Rectal smooth muscle tissue (tissue), 1 donor: ENCODE data around the gene CTIF.

Experiments used
- H3K27ac ChIP-seq: one replicate; pipeline ENCODE4 v1.7.0; 2013; ENCODE audit warnings: low read depth, low read length, inconsistent platforms
- H3K27me3 ChIP-seq: one replicate; pipeline ENCODE4 v1.7.0; 2013; ENCODE audit warnings: low read length; ENCODE audit not compliant: control insufficient read depth, insufficient read depth
- H3K36me3 ChIP-seq: one replicate; pipeline ENCODE4 v1.7.0; 2013; ENCODE audit warnings: low read length; ENCODE audit not compliant: control insufficient read depth, insufficient read depth
- H3K4me1 ChIP-seq: one replicate; pipeline ENCODE4 v1.7.0; 2013; ENCODE audit warnings: low read length; ENCODE audit not compliant: control insufficient read depth, insufficient read depth
- H3K4me3 ChIP-seq: one replicate; pipeline ENCODE4 v1.7.0; 2013; ENCODE audit warnings: low read length
- H3K9ac ChIP-seq: one replicate; pipeline ENCODE4 v1.7.0; 2013; ENCODE audit warnings: low read length

Gene CTIF

GRCh38 chr18:48898521-48898920 is 359.7 kb downstream of the CTIF start:
- Histone ChIP-seq H3K4me3 (no peak overlapping the region), H3K27me3 (no peaks in the 10 kb centered on the region), H3K4me1 (peaks cover 13% of the 10 kb centered on the region)

GRCh38 chr18:48899558-48900174 is 360.8 kb downstream of the CTIF start:
- Histone ChIP-seq H3K4me1 (peaks cover 13% of the 10 kb centered on the region), H3K36me3 (no peaks in the 10 kb centered on the region), H3K4me3 (no peak overlapping the region), H3K9ac (no peak overlapping the region), H3K27me3 (no peaks in the 10 kb centered on the region), H3K27ac (no peak overlapping the region)

More at GRCh38 chr18:48898521-48898920, 359.7 kb downstream of the CTIF start:
- no peak overlapping the region for H3K27ac ChIP-seq
- H3K36me3 ChIP-seq: no peaks in the 10 kb centered on the region
- no peak overlapping the region for H3K9ac ChIP-seq

- Histone ChIP-seq H3K4me3 (no peak overlapping the region), H3K9ac (no peak overlapping the region), H3K4me1 (peaks cover 13% of the 10 kb centered on the region), H3K27ac (no peak overlapping the region), H3K27me3 (no peaks in the 10 kb centered on the region), H3K36me3 (no peaks in the 10 kb centered on the region)
These were observed 361.6 kb downstream of the CTIF start for GRCh38 chr18:48900469-48900868.

- H3K36me3 ChIP-seq: no peaks in the 10 kb centered on the region
- H3K9ac ChIP-seq: peak overlapping the region; percentile 8
- H3K27me3 ChIP-seq: no peaks in the 10 kb centered on the region
- H3K27ac ChIP-seq: peak overlapping the region; percentile 69
- peaks cover 13% of the 10 kb centered on the region for H3K4me1 ChIP-seq
- H3K4me3 ChIP-seq: no peak overlapping the region
These were observed 362.6 kb downstream of the CTIF start for GRCh38 chr18:48901145-48902022.

- H3K9ac ChIP-seq: no peak overlapping the region
- H3K27ac ChIP-seq: peak overlapping the region; percentile 69
- H3K4me3 ChIP-seq: peak overlapping the region; percentile 5
- no peaks in the 10 kb centered on the region for H3K27me3 ChIP-seq
- peaks cover 13% of the 10 kb centered on the region for H3K4me1 ChIP-seq
- H3K36me3 ChIP-seq: no peaks in the 10 kb centered on the region
These were observed 363.4 kb downstream of the CTIF start for GRCh38 chr18:48902023-48902855.

- Histone ChIP-seq H3K9ac (no peak overlapping the region), H3K4me1 (peaks cover 13% of the 10 kb centered on the region), H3K4me3 (peak overlapping the region; percentile 5), H3K27me3 (no peaks in the 10 kb centered on the region), H3K27ac (peak overlapping the region; percentile 69), H3K36me3 (no peaks in the 10 kb centered on the region)
These were observed 364.2 kb downstream of the CTIF start for GRCh38 chr18:48902856-48903601.

- H3K27me3 ChIP-seq: no peaks in the 10 kb centered on the region
- no peak overlapping the region for H3K9ac ChIP-seq
- H3K4me1 ChIP-seq: peaks cover 13% of the 10 kb centered on the region
- H3K36me3 ChIP-seq: no peaks in the 10 kb centered on the region
- no peak overlapping the region for H3K27ac ChIP-seq
- no peak overlapping the region for H3K4me3 ChIP-seq
These were observed 365.3 kb downstream of the CTIF start for GRCh38 chr18:48904091-48904490.

GRCh38 chr18:48904847-48905394 is 366.1 kb downstream of the CTIF start:
- Histone ChIP-seq H3K27ac (no peak overlapping the region), H3K4me1 (peaks cover 13% of the 10 kb centered on the region), H3K9ac (no peak overlapping the region), H3K27me3 (no peaks in the 10 kb centered on the region), H3K36me3 (no peaks in the 10 kb centered on the region), H3K4me3 (no peak overlapping the region)

- no peaks in the 10 kb centered on the region for H3K36me3 ChIP-seq
- peaks cover 13% of the 10 kb centered on the region for H3K4me1 ChIP-seq
- H3K9ac ChIP-seq: no peak overlapping the region
- H3K4me3 ChIP-seq: no peak overlapping the region
- no peaks in the 10 kb centered on the region for H3K27me3 ChIP-seq
- no peak overlapping the region for H3K27ac ChIP-seq
These were observed 366.7 kb downstream of the CTIF start for GRCh38 chr18:48905513-48905912.

- Histone ChIP-seq H3K4me3 (no peak overlapping the region), H3K9ac (no peak overlapping the region), H3K36me3 (no peaks in the 10 kb centered on the region), H3K4me1 (no peaks in the 10 kb centered on the region), H3K27ac (no peak overlapping the region), H3K27me3 (no peaks in the 10 kb centered on the region)
These were observed 370.1 kb downstream of the CTIF start for GRCh38 chr18:48908916-48909315.

- H3K4me3 ChIP-seq: no peak overlapping the region
These were observed 370.9 kb downstream of the CTIF start for GRCh38 chr18:48909721-48910120.

More at GRCh38 chr18:48909721-48910120, 370.9 kb downstream of the CTIF start:
- Histone ChIP-seq H3K9ac (no peak overlapping the region), H3K27me3 (no peaks in the 10 kb centered on the region), H3K36me3 (no peaks in the 10 kb centered on the region), H3K4me1 (no peaks in the 10 kb centered on the region), H3K27ac (no peak overlapping the region)
